Mucosa of stomach (tissue), 1 donor: ENCODE results near the gene CCDC51.

Experiments used
- H3K27me3 ChIP-seq: one replicate; pipeline ENCODE4 v1.7.0; 2013; ENCODE audit warnings: mild to moderate bottlenecking, low read length; ENCODE audit not compliant: control insufficient read depth, insufficient read depth
- H3K36me3 ChIP-seq: one replicate; pipeline ENCODE4 v1.7.0; 2013; ENCODE audit warnings: low read length; ENCODE audit not compliant: control insufficient read depth, insufficient read depth
- H3K4me1 ChIP-seq: one replicate; pipeline ENCODE4 v1.7.0; 2013; ENCODE audit warnings: mild to moderate bottlenecking, low read length; ENCODE audit not compliant: control insufficient read depth, insufficient read depth
- H3K4me3 ChIP-seq: one replicate; pipeline ENCODE4 v1.7.0; 2013; ENCODE audit warnings: low read length
- H3K9ac ChIP-seq: one replicate; pipeline ENCODE4 v1.7.0; 2013; ENCODE audit warnings: mild to moderate bottlenecking, low read length, moderate library complexity
- H3K9me3 ChIP-seq: one replicate; pipeline ENCODE4 v1.7.0; 2013; ENCODE audit warnings: mild to moderate bottlenecking, low read length, moderate library complexity; ENCODE audit not compliant: control insufficient read depth
- donor health status: Pancreatic carcinoma.

Gene CCDC51

GRCh38 chr3:48412375-48413001, 27.4 kb downstream of the CCDC51 start:
- H3K4me3 ChIP-seq, result no peak overlapping the region
- H3K9me3 ChIP-seq, result no peaks in the 10 kb centered on the region
- peaks cover 43% of the 10 kb centered on the region for H3K36me3 ChIP-seq
- no peaks in the 10 kb centered on the region for H3K27me3 ChIP-seq
- no peak overlapping the region for H3K9ac ChIP-seq
- no peaks in the 10 kb centered on the region for H3K4me1 ChIP-seq

- no peaks in the 10 kb centered on the region for H3K27me3 ChIP-seq
- peaks cover 40% of the 10 kb centered on the region for H3K36me3 ChIP-seq
- H3K9me3 ChIP-seq, result no peaks in the 10 kb centered on the region
- no peak overlapping the region for H3K9ac ChIP-seq
- H3K4me1 ChIP-seq, result no peaks in the 10 kb centered on the region
- no peak overlapping the region for H3K4me3 ChIP-seq
Observed at GRCh38 chr3:48411606-48412374, 28.1 kb downstream of the CCDC51 start.

- Histone ChIP-seq H3K4me3 (no peak overlapping the region), H3K27me3 (no peaks in the 10 kb centered on the region), H3K4me1 (no peaks in the 10 kb centered on the region), H3K9me3 (no peaks in the 10 kb centered on the region), H3K9ac (no peak overlapping the region), H3K36me3 (peaks cover 38% of the 10 kb centered on the region)
Observed at GRCh38 chr3:48411041-48411588, 28.8 kb downstream of the CCDC51 start.

GRCh38 chr3:48410205-48411040, 29.5 kb downstream of the CCDC51 start:
- Histone ChIP-seq H3K9ac (no peak overlapping the region), H3K27me3 (no peaks in the 10 kb centered on the region), H3K4me1 (no peaks in the 10 kb centered on the region), H3K4me3 (no peak overlapping the region), H3K36me3 (peaks cover 33% of the 10 kb centered on the region), H3K9me3 (no peaks in the 10 kb centered on the region)

GRCh38 chr3:48409291-48410201, 30.4 kb downstream of the CCDC51 start:
- Histone ChIP-seq H3K9me3 (no peaks in the 10 kb centered on the region), H3K9ac (no peak overlapping the region), H3K27me3 (no peaks in the 10 kb centered on the region), H3K36me3 (peaks cover 24% of the 10 kb centered on the region), H3K4me3 (no peak overlapping the region), H3K4me1 (no peaks in the 10 kb centered on the region)

GRCh38 chr3:48408823-48409281, 31.1 kb downstream of the CCDC51 start:
- Histone ChIP-seq H3K9ac (no peak overlapping the region), H3K4me1 (no peaks in the 10 kb centered on the region), H3K27me3 (no peaks in the 10 kb centered on the region), H3K9me3 (no peaks in the 10 kb centered on the region), H3K36me3 (peaks cover 22% of the 10 kb centered on the region), H3K4me3 (no peak overlapping the region)

GRCh38 chr3:48407542-48408099, 32.3 kb downstream of the CCDC51 start:
- Histone ChIP-seq H3K4me1 (no peaks in the 10 kb centered on the region), H3K36me3 (peaks cover 22% of the 10 kb centered on the region)

GRCh38 chr3:48406443-48407431, 33.2 kb downstream of the CCDC51 start:
- Histone ChIP-seq H3K4me1 (no peaks in the 10 kb centered on the region), H3K36me3 (peaks cover 15% of the 10 kb centered on the region), H3K4me3 (no peak overlapping the region), H3K9ac (no peak overlapping the region), H3K9me3 (no peaks in the 10 kb centered on the region), H3K27me3 (no peaks in the 10 kb centered on the region)

More at GRCh38 chr3:48407542-48408099, 32.3 kb downstream of the CCDC51 start:
- Histone ChIP-seq H3K27me3 (no peaks in the 10 kb centered on the region), H3K9me3 (no peaks in the 10 kb centered on the region), H3K4me3 (no peak overlapping the region), H3K9ac (no peak overlapping the region)

- no peaks in the 10 kb centered on the region for H3K9me3 ChIP-seq
- no peaks in the 10 kb centered on the region for H3K4me1 ChIP-seq
- no peak overlapping the region for H3K4me3 ChIP-seq
- H3K9ac ChIP-seq, result no peak overlapping the region
- H3K27me3 ChIP-seq, result no peaks in the 10 kb centered on the region
- peaks cover 12% of the 10 kb centered on the region for H3K36me3 ChIP-seq
Observed at GRCh38 chr3:48405971-48406370, 33.9 kb downstream of the CCDC51 start.

GRCh38 chr3:48405343-48405881, 34.5 kb downstream of the CCDC51 start:
- no peaks in the 10 kb centered on the region for H3K4me1 ChIP-seq
- peaks cover 7% of the 10 kb centered on the region for H3K36me3 ChIP-seq
- no peaks in the 10 kb centered on the region for H3K9me3 ChIP-seq
- no peaks in the 10 kb centered on the region for H3K27me3 ChIP-seq
- no peak overlapping the region for H3K9ac ChIP-seq
- H3K4me3 ChIP-seq, result no peak overlapping the region
